GM10266 (cell line): ENCODE measurements around the gene WDR70.

ENCODE experiments used
- DNase-seq: peaks from one replicate; pipeline ENCODE4 v3.0.0; 2012; ENCODE audit errors: extremely low spot score
- TF ChIP-seq, protein P1 (sequence below): IDR thresholded peaks from 2 replicates; pipeline ENCODE4 v1.5.1; 2012; ENCODE audit warnings: mild to moderate bottlenecking, low read depth; ENCODE audit not compliant: control insufficient read depth, insufficient read depth; ENCODE audit errors: missing control alignments

The WDR70 gene

DNA sequence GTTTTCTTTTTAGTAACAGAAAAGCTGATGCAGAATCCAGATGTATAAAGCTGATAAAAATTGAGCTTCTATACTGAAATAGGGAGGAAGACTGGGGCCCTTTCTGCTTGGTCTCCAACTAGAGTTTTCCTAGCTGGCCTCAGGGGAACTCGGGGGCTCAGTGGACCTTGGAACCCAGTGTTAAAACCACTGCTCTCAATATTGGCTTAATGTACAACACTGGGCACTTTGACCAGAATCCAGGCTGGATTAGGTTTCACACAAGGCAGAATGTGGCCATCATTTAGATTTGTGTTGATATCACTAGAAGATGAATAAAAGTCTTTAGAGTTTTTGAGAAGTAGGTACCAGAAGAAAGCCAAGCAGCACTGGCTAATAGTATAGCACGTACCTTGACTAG, 346.1 kb downstream of the WDR70 start:
- TF ChIP-seq, protein P1, sequence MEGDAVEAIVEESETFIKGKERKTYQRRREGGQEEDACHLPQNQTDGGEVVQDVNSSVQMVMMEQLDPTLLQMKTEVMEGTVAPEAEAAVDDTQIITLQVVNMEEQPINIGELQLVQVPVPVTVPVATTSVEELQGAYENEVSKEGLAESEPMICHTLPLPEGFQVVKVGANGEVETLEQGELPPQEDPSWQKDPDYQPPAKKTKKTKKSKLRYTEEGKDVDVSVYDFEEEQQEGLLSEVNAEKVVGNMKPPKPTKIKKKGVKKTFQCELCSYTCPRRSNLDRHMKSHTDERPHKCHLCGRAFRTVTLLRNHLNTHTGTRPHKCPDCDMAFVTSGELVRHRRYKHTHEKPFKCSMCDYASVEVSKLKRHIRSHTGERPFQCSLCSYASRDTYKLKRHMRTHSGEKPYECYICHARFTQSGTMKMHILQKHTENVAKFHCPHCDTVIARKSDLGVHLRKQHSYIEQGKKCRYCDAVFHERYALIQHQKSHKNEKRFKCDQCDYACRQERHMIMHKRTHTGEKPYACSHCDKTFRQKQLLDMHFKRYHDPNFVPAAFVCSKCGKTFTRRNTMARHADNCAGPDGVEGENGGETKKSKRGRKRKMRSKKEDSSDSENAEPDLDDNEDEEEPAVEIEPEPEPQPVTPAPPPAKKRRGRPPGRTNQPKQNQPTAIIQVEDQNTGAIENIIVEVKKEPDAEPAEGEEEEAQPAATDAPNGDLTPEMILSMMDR: no peak
- no peak for DNase-seq

DNA sequence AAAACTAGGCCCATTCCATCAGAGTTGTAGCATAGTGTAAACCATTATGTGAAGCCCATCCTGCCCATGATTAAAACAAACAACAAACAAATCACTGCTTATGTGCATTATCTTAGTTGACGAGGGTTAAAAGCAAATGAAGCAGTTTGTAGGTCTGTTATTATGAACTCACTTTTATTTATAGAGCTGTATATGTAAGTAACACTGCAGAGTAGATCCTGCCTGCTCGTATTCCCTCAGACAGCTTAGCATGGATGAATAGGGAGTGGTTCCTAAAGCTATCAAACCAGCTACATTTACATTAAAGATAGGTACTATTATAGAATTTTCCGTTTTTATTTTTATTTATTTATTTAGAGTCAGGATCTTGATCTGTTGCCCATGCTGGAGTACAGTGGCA, 348.1 kb downstream of the WDR70 start:
- DNase-seq: no peak
- TF ChIP-seq, protein P1: no peak

DNA sequence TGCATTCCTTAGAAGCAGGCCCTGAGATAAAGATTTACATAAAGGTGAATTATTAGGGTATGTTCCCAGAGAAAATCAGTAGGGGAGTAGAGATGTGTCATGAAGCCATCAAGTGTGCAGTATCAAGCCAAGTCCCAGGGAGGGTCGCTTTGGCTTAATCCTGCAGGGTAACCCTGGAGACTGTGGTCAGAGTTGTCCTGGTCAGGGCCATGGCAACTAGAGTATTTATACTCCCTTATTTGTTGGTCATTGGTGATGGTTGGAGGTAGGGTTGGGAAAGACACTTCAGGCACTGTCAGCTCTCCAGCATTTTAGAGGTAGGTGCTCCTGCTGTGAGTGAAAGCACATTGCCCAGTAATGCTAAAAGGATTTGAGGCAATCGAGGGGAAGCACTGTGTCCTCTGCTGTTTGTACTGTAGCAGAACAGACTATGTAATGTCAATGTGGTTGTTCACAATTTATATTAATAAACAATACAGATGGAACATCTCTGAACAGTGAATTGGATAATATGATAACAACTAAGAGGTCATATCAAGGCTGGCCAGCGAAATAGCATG, 351.9 kb downstream of the WDR70 start:
- TF ChIP-seq, protein P1: no peak
- DNase-seq: no peak

DNA sequence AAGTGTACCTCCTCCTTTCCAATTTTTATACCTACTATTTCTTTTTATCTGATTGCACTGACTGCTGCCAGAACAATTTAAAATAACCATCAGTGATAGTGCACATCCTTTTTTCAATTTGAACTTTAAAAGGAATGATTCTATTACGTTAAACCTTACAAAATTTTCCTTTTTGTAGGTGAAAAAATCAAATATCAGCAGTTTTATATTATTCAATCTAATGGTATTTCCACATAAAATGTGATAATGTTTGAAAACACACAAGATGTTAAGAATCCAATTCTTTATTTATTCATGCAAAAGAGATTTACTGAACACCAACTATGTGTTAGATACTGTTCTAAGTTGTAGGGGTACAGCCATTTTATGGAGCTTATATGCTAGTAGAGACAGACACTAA, 355.0 kb downstream of the WDR70 start:
- TF ChIP-seq, protein P1: no peak
- DNase-seq: no peak

DNA sequence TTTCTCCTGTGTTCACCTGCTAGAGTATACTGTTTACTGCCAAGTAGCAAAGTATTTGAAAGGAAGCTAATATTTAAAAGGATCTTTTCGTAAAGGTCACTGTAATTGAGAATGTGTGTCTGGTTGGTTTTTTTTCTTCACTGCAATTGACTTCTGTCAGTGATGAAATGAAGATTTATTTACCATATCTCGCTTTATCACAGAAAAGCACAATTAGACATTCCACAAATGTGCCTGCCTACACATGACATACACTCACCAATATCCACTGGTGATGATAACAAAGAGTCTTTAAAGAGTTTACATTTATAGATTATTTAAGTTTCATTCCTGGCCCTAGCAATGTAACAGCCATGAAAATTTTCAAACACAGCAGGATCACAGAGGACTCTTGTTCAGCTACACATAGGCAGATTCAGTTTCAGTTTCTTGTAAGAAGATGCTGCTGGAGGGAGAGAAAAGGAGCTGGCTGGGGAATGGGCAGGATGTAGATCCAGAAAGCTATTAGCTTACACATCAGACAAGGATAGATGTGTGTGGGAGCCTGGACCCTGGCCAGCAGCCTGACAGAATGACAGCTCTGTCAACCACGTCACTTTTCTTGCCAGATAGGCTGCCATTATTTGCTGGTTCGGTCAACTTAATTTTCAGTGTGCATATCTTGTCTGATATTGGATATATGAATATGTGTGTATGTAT, 356.7 kb downstream of the WDR70 start:
- no peak for DNase-seq
- TF ChIP-seq, protein P1: no peak

DNA sequence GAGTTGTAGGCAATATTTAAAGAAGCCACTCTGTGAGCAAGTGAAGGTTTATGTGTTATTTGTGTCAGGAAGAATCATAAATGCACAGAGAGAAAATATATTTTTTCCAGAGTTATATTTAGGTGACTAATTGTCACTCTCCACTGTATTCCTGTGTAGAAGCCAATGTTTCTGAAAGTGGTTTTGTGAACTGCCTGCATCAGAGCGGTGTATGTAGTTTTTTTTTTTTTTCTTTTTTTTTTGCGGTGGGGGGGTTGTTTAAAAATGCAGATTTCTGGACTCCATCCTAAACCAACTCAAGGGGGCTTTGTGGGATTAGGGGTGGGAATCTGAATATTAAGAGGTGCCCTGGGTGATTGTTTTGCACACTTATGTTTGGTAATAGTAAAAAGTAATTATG, 357.3 kb downstream of the WDR70 start:
- DNase-seq: no peak
- TF ChIP-seq, protein P1: no peak

DNA sequence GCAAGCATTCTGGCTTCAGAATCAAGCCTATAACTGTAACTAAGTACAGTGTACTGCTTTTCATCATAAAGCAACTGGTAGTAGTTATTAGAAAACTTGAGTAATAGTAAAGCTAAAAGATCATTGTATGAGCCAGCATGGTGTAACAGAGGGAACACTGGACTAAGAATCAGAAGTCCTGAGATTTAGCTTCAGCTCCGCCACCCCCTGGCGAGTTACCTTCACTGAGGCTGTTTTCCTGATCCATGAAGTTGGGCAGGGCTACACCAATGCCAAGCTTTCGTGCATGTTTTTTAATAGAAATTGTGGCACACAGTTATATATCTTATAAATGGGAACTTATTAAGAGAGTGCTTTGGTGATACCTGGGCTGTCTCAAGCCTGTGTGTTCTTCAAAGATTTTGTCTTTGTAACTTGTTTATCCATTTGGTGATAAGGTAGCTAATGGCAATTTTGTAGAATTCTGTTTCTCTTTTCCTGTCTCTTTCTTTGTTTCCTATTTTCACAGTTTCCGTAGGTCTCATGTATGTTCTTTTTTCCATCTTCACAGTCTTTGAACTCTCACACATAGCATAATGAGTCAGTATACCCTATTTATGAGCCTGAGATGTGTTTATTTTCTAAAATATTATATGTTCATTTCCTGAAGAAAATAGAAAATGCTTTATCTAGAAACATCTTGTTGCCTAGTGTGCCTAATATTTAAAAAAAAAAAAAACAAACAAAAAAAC, 358.4 kb downstream of the WDR70 start:
- DNase-seq: no peak
- TF ChIP-seq, protein P1: no peak
